HG03064 (cell line): ENCODE results near the gene THG1L.
"Not testable (repeated sequence)": the region's sequence is repeated elsewhere in the genome, so short reads cannot be mapped to it uniquely, and the experiment has no call there.

Experiments used
- ATAC-seq: cut with Tn5 transposase; IDR thresholded peaks from one replicate; pipeline ENCODE4 v1.9.1; 2021; ENCODE audit warnings: low read depth; ENCODE audit not compliant: unreplicated experiment

The THG1L gene

DNA sequence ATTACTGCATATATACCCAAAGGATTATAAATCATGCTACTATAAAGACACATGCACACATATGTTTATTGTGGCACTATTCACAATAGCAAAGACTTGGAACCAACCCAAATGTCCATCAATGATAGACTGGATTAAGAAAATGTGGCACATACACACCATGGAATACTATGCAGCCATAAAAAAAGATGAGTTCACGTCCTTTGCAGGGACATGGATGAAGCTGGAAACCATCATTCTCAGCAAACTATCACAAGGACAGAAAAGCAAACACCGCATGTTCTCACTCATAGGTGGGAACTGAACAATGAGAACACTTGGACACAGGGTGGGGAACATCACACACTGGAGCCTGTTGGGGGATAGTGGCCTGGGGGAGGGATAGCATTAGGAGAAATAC lies 4.6 kb upstream of the THG1L start:
- ATAC-seq = not testable (repeated sequence)

DNA sequence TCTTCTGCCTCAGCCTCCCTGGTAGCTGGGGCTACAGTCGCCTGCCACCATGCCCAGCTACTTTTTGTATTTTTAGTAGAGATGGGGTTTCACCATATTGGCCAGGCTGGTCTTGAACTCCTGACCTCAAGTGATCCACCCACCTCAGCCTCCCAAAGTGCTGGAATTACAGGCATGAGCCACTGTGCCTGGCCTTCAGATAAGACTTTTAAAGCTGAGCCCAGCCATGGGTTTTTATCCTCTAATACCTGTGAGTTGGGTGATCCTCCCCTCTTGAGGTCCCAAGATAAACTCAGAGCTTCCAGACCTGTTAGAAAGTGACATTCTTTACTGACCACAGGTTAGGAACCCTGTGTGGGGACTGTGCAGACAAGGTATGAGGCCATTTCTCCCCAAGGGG lies 3.4 kb upstream of the THG1L start:
- not testable (repeated sequence) for ATAC-seq

DNA sequence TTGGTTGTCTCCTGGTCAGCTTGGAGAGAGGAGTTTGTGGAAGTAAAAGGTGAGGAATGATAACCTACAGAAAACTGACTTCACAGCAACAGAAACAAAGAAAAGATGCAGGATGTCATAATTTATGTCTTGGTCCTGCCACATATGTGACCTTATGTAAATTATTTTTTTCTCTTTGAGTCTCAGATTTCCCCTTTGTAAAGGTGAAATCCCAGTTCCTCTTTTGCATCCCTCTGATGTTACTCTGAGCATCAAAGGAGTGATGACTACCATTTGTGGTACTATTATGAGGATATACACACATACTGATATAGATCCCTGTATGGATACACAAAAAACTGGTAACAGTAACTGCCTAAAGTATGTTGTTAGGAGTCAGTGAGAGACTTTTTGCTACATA lies 1.4 kb upstream of the THG1L start:
- ATAC-seq = peak; percentile 69

DNA sequence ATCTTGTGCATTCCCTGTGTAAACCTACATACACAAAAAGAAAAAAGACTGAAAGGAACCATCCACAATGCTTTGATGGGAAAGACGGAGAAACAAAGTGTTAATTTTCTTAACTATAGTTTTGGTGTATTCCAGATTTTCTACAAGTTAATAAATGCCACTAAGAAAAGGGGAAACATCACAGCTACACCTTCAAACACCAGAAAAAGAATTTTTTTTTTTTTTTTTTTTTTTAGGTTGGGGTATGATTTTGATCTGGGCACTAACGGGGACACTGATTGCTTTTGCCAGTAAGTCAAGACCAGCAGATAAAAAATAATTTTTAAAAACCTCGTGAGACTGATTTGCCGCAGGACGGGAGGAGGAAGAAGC lies 334 bp upstream of the THG1L start:
- ATAC-seq = no peak

DNA sequence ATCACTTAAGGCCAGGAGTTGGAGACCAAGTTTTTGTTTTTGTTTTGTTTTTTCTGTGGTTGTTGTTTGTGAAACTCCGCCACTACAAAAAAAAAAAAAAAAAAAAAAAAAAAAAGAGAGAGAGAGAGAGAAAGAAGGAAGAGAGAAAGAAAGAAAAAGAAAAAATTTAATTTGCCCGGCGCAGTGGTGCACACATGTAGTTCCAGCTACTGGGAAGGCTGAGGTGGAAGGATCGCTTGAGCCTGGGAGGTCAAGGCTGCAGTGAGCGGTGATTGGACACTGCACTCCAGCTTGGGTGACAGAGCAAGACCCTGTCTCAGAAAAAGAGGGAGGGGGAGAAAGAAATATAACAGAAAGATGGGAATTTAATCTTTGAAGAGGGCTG lies 902 bp downstream of the THG1L start:
- no peak for ATAC-seq

DNA sequence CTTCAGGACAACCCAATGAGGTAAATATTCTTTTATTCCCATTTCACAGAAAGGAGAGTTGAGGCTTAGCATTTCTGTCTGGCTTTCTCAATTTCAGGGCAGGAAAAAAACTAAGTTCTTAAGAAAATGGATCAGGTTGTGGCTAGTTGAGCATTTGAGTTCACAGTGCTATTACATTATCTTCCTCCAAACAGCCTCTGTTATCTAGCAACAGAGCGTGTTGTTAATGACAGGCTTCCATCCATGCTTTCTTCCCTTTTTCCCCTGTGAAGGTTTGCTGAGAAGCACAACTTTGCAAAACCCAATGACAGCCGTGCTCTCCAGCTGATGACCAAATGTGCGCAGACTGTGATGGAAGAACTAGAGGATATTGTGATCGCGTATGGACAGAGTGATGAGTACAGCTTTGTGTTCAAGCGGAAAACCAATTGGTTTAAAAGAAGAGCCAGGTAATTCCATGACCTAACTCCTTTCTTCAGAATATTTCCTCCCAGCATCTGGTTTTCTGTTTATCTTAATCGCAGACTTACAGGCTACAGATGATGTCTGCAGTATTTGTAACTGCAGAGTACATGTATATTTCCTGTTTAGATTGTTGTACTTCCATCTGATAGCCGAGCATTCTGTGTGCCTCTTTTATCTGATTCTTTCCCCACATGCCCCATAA lies 1.5 kb downstream of the THG1L start:
- ATAC-seq = no peak

DNA sequence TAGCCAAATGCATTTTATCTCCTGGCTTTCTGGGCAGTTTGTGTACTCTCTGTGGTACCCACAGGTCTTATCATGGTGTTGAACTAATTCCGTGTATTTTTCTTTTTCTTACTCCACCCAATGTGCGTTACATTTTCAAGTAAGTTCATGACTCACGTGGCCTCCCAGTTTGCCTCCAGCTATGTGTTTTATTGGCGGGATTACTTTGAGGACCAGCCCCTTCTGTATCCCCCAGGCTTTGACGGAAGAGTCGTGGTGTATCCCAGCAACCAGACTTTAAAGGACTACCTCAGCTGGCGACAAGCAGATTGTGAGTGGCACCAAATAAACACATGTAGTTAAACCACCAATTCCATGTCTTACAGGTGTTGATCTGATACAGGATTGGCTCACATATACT lies 3.2 kb downstream of the THG1L start:
- ATAC-seq = no peak

DNA sequence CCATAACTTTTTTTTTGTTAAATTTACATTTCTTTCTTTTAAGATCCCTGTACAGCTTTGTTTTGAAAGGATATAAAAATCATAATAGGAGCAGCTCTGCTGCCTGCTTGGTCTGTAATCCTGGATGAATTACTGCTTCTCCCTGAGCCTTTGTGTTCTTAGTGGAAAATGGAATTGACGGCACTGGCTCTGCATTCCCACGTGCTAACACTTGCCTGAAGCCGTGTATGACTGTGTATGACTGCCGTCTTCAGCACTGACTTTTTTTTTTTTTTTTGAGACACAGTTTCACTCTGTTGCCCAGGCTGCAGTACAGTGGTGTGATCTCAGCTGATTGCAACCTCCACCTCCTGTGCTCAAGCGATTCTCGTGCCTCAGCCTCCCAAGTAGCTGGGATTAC lies 4.8 kb downstream of the THG1L start:
- no peak for ATAC-seq

DNA sequence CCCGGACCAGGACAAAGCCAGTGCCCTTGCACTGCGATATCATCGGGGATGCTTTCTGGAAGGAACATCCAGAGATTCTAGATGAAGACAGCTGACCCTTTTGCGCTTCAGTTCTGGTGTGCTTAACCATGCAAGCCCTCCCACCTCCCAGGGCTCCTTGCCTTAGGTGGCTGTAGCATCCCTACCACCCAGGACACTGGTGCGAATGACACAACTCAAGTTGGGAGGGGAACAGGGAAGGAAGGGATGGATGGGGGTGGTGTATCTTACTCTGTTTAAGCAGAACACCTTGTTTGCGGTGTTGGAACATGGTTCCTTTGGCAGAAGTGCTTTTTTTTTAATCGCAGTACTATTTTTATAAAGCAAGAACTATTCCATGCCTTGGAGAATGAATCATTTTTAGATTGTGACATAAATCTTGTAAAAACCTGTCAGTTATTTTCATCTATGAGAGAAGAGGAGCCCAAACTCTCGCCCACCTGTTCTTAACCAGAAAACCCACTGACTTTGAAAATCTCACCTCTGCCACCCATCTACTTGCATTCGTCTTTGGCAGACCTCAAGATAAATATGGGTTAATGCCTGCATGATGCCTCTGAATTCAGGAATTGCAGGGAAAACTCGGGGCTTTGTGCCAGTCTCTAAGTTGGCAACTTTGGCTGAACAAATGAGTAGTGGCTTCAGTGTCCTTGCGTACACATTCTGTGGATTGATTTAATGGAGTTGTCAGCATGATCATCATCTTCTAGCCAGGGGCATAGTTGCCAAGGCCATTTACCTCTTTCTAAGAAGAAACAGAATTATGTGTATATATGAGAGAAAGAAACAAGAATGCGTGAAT lies 8.4 kb downstream of the THG1L start:
- no peak for ATAC-seq

DNA sequence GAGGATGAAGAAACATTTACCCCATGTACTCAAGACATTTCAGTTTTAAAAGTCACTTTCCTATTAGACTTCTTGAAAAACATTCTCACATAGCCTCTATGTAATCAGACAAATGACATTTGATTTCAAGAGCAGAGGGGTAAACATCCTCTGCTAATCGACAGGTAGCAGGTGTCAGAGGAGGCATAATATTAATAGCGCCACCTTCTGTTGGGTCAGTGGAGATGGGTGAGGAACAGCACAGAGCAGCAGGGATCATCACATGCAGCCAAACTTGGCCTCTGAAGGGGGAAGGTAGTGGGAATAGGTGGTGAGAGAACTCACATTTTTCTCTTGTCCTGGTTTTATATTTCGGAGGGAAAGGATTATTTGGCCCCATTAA lies 9.0 kb downstream of the THG1L start:
- ATAC-seq = no peak

DNA sequence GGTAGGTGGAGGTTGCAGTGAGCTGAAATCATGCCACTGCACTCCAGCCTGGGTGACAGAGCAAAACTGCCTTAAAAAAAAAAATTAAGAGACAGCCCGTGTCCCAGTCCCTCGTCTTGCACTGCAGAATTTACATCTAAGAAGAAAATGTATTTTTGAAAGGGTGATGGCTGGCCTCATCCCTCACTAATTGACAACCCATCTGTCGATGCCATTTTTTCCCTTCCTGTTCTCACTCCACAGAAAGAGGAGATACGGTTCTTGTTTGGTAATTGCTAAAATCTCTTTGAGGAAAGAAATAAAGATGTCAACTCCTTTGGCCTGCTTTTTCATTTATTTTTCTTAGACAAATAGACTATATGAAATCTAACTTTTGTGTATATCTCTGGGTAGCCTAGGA lies 9.9 kb downstream of the THG1L start:
- no peak for ATAC-seq

DNA sequence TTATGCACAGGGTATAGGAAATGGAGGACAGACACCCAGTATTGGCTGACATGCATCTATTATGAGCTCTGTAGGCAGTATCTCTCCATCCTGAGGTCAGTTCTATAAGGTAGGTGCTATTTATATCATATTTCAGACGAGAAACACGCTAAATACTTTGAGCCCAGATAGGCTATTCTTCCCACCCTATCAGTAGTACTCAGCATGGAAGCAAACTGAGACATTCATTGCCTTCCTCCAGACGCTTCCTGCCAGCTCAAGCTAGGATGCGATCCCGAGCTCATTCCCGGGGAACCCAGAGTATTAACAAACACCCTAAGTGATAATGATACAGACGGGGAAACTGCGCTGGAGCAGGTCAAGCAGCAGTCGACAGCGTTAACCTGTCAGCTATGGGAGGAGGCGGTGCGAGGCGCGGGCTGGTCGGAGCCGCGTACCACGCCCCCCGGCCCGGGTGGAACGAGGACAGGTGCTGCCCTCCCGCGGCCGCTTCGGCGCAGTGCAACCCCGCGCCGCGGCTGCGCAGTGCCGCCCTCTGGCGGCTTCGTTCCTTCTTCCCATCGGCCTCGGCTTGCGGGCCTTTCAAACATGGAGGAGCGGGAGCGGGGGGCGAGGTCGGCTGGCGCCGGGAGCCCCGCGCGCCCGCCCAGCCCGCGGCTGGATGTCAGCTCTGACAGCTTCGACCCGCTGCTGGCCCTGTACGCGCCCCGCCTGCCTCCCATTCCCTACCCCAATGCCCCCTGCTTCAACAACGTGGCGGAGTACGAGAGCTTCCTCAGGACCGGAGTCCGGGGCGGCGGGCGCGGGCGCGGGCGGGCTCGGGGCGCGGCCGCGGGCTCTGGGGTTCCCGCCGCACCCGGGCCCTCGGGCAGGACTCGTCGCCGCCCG lies 12.2 kb downstream of the THG1L start, which contains the start of gene LSM11:
TSS of gene LSM11 (plus strand) at position 550 of the 888 bp plus-strand sequence. CDS start at position 589, 39 bp downstream.
- peak; percentile 95 for ATAC-seq

DNA sequence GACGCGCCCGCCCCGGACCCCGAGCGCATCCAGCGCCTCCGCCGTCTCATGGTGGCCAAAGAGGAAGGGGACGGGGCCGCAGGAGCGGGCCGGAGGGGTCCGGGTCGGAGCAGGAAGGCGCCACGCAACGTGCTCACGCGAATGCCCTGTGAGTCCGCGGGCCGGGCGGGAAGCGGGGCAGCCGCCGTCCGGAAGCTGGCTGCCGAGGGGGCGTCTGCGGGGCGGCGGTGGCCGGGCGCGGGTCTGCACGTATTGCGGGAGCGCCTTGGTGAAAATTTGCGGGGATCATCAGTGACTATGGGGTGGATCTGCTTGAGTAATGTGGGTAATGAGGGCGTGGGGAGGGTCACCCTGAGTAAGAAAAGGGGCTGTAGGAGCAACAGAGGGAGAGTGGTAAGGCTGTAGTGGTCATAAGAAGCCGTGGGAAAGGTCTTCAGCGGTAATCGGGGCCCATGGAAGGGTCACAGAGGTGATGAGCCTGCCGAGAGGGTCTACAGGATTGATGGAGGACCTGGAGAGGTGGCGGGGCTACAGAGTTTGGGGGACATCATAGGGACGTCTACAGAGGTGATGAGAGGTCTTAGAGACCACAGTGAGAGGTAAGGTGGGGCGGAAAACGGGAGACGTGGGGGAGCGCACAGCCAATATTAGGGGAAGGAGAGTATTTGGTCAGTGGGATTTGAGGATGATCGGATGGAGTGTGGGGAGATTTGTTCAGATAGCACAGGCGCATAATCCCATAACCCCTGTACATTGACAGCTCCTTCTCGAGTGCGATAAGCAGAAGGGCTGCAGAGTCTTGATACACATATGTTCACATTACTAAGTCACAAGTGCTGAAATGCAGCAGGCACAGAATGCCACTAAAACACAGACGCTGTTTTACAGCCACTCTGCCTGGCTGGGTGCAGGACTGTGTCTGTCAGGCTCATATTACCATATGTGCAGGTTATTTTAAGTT lies 13.1 kb downstream of the THG1L start:
- ATAC-seq = peak; percentile 36

DNA sequence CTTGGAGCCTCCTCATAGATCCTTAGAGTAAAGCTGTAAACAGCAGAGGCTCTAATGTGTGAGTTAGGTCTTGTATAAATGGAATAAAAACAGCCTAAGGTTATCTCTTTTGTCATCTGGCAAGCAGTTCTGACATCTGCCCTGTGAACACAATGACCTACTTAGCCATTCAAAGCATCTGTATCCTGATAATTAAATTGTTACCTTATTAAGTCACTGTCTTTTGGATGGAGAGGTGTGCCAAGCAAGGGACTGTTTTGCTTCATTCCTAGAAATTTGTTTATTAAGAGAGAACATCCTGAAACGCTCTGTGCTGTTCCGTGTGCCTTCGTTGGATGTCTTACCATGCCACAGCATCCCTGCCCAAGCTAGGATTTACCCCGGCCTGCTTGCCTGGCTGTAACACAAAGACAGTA lies 13.8 kb downstream of the THG1L start:
- ATAC-seq = no peak

DNA sequence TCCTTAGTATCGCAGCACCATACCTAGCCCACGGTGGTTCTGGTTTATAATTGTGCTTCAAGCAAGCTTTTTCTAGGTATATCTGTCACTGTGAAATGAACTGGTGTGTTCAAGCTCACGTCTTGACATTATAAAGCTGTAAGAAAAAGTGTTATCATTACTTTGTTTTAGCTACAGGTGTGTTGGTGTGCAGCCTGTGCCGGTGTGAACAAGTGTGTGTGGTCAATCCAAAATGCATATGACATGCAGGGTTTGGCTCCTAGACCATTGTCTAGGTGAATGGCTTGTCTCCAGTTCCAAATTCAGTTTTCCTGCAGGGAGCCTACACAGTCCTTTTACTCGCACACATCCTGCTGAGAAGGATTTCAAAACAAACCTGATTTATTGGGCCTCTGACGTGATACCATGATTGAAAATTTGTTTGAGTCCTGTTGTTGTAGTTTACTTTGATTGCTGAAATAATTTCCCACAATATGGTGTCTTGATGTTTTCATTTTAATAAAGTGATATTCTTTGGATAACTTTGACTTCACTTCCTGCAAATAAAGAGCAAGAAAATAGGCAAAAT lies 16.0 kb downstream of the THG1L start:
- ATAC-seq = no peak

DNA sequence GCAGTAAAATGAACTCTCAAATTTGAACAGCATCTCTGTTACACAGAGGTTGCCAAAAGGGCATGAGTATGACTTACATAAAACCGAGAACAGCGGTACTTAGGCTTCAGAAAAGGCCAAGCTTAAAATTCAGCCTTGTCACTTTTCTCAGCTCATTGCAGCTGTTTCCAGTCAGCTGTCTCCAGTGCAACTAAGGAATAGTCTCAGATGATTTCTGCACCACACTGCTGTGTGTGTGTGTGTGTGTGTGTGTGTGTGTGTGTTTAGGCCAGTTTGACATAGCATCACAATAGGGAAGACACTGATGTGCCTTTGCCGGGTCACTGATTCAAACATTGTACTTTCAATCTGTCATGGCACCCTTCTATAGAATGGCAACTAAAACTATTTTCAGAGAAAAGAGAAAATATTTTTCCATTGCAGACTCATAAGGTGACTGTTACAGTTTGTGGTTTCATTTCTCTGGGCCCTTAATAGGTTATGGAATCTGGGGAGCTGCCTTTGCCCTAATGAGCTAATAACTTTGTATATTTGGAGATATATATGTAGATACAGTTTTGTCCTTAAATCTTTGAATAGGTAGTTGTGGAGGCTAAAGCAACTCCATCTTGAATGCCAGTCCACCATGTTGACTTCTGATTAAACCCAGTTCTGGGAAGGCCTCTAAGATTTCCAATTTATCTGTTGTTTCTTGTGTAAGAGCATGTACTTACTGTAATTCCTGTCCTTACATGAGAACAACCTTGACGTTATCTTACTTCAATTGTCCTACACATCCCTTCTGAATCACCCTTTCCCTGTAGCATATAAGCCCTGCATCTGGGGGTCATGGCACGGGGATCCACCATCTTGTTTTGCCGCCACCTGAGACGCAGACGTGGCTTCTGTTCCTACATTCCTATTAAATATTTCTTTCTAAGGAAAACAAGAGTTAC lies 16.8 kb downstream of the THG1L start:
- no peak for ATAC-seq

DNA sequence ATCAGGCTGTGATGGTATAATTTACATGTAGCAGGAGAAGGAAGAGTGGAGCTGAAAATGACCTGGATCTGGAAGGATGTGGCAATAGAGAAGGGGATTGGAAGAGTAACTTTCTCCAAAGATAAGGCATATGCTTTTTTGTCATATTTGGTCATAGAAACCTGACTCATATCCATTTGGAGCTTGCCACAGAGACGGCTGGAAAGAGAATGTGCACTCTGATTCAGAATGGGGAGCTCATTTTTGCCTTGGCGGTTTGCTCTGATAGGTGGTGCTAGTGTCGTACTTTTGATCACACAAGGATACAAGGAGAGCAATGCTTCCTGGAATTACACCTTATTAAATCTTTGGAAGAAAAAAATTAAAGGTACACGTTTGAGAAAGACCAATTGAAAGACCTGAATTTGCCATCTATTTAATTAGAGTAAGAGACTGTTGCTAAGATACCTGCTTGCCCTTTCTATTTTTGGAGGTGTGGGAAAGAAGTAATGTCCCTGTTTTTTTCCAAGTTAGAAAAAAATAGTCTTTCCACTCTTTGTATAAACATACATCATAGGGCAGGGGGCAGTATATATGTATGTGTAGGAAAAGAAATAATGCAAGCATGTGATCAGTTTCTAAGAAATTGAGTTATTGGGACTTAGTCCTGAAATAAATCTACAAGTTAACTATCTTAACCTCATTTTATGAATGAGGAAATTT lies 17.7 kb downstream of the THG1L start:
- no peak for ATAC-seq

DNA sequence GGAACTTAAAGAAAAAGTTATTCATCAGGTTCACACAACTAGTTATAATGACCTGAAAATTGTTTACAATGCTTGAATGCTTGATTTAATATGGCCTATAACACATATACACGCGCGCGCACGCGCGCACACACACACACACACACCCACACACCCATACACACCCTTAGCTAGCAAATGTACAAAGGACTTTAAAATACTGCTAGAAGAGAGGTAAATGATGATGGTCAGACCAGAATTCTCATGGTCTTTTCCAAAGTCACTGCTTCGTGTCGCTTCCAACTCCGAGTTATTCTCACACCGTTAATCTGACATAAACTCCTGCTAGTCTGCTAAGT lies 18.2 kb downstream of the THG1L start:
- no peak for ATAC-seq
